Liver (tissue), 9 donors: Measurements from ENCODE around the gene PFAS. TPM values are rescaled to one million over a fixed set of nuclear protein-coding genes. Genes with fewer than 3 reads are reported as not detected.

ENCODE experiments used
- DNase-seq: peaks from one replicate; pipeline ENCODE4 v3.0.0-alpha.2; 2017; ENCODE audit warnings: low spot score
- H3K27ac ChIP-seq, 2 donors: one replicate each; pipeline ENCODE4 v1.7.0; 2013; ENCODE audit warnings: inconsistent platforms in 2 of 2, low read length in 2 of 2, control low read depth in 1 of 2, low read depth in 1 of 2, mild to moderate bottlenecking in 1 of 2
- H3K27me3 ChIP-seq, 4 donors: one replicate each; pipeline versions ENCODE4 v1.6.1 to v1.7.0; 2013; ENCODE audit warnings: low read length in 3 of 4, inconsistent platforms in 1 of 4, mild to moderate bottlenecking in 1 of 4, moderate library complexity in 1 of 4; ENCODE audit not compliant: control insufficient read depth in 4 of 4, insufficient read depth in 4 of 4
- H3K36me3 ChIP-seq, 4 donors: one replicate each; pipeline versions ENCODE4 v1.6.1 to v1.7.0; 2013; ENCODE audit warnings: low read length in 3 of 4, mild to moderate bottlenecking in 3 of 4, low read depth in 1 of 4, moderate library complexity in 1 of 4; ENCODE audit not compliant: control insufficient read depth in 4 of 4, insufficient read depth in 3 of 4
- H3K4me1 ChIP-seq, 4 donors: one replicate each; pipeline versions ENCODE4 v1.6.1 to v1.7.0; 2013; ENCODE audit warnings: low read length in 3 of 4, mild to moderate bottlenecking in 3 of 4, moderate library complexity in 1 of 4; ENCODE audit not compliant: control insufficient read depth in 4 of 4, insufficient read depth in 4 of 4
- H3K4me3 ChIP-seq, 3 donors: one replicate each; pipeline versions ENCODE4 v1.6.1 to v1.7.0; 2013; ENCODE audit warnings: low read length in 3 of 3, control low read depth in 1 of 3, low read depth in 1 of 3, mild to moderate bottlenecking in 1 of 3
- H3K9ac ChIP-seq, 2 donors: one replicate each; pipeline ENCODE4 v1.7.0; 2013; ENCODE audit warnings: low read length in 2 of 2, mild to moderate bottlenecking in 2 of 2, moderate library complexity in 2 of 2, control low read depth in 1 of 2, low read depth in 1 of 2
- H3K9me3 ChIP-seq, 4 donors: one replicate each; pipeline versions ENCODE4 v1.6.1 to v1.7.0; 2013; ENCODE audit warnings: low read length in 3 of 4; ENCODE audit not compliant: control insufficient read depth in 4 of 4
- ATF3 ChIP-seq: IDR thresholded peaks from 2 replicates; pipeline ENCODE4 v1.6.1; 2016; ENCODE audit warnings: antibody characterized with exemption
- FOXA1 ChIP-seq: IDR thresholded peaks from 2 replicates; pipeline ENCODE4 v1.6.1; 2016; ENCODE audit warnings: antibody characterized with exemption
- FOXA2 ChIP-seq: IDR thresholded peaks from 2 replicates; pipeline ENCODE4 v1.6.1; 2016; ENCODE audit warnings: antibody characterized with exemption
- GABPA ChIP-seq, 2 donors: IDR thresholded peaks in 1 of 2; conservative IDR thresholded peaks in 1 of 2; 2 replicates each; pipeline ENCODE4 v1.6.1; 2016; ENCODE audit warnings: antibody characterized with exemption in 2 of 2, mild to moderate bottlenecking in 1 of 2, moderate library complexity in 1 of 2
- HNF4A ChIP-seq, 2 donors: conservative IDR thresholded peaks; 2 replicates each; pipeline ENCODE4 v1.6.1; 2016; ENCODE audit warnings: antibody characterized with exemption in 2 of 2, mild to moderate bottlenecking in 2 of 2
- HNF4G ChIP-seq: IDR thresholded peaks from 2 replicates; pipeline ENCODE4 v1.6.1; 2016; ENCODE audit warnings: antibody characterized with exemption
- JUND ChIP-seq, 2 donors: IDR thresholded peaks; 2 replicates each; pipeline ENCODE4 v1.6.1; 2016; ENCODE audit warnings: antibody characterized with exemption in 2 of 2
- NR2F2 ChIP-seq: IDR thresholded peaks from 2 replicates; pipeline ENCODE4 v1.6.1; 2016; ENCODE audit warnings: antibody characterized with exemption
- RAD21 ChIP-seq, 2 donors: IDR thresholded peaks; 2 replicates each; pipeline ENCODE4 v1.6.1; 2016; ENCODE audit warnings: antibody characterized with exemption in 2 of 2, mild to moderate bottlenecking in 2 of 2
- RXRA ChIP-seq, 2 donors: IDR thresholded peaks; 2 replicates each; pipeline ENCODE4 v1.6.1; 2017 to 2018; ENCODE audit warnings: antibody characterized with exemption in 2 of 2, mild to moderate bottlenecking in 1 of 2
- SP1 ChIP-seq: IDR thresholded peaks from 2 replicates; pipeline ENCODE4 v1.6.1; 2018; ENCODE audit warnings: antibody characterized with exemption, mild to moderate bottlenecking
- TAF1 ChIP-seq: conservative IDR thresholded peaks from 2 replicates; pipeline ENCODE4 v1.6.1; 2016; ENCODE audit warnings: antibody characterized with exemption, mild to moderate bottlenecking
- YY1 ChIP-seq: IDR thresholded peaks from 2 replicates; pipeline ENCODE4 v1.6.1; 2016; ENCODE audit warnings: antibody characterized with exemption, mild to moderate bottlenecking
- WGBS: extraction: QIAGEN DNeasy Blood & Tissue Kit; methylation state at CpG from one replicate; pipeline ENCODE4 v1.1.7; 2013; 5-methylcytosine and 5-hydroxymethylcytosine counted together
- polyA plus RNA-seq, 2 donors: library from polyadenylated mRNA; stranded (reverse) in 1 of 2; unstranded in 1 of 2; fragments of 200-250 nt in 1 of 2; fragments of >200 nt in 1 of 2; fragmentation: Nextera tagmentation in 1 of 2; extraction: Ambion mirVana in 1 of 2; gene quantifications; one replicate each; pipeline versions ENCODE4 v1.2.1 to v1.2.3, GENCODE V29; 2013 to 2015
- total RNA-seq, 2 donors: library from RNA; depleted of rRNA; stranded (reverse); fragments of >200 nt; gene quantifications; one replicate each; pipeline ENCODE4 v1.2.3, GENCODE V29; 2014
- TF ChIP-seq, protein P1 (sequence below): IDR thresholded peaks from 2 replicates; pipeline ENCODE4 v1.6.1; 2016; ENCODE audit warnings: antibody characterized with exemption
- TF ChIP-seq, protein P2 (sequence below): IDR thresholded peaks from 2 replicates; pipeline ENCODE4 v1.6.1; 2016; ENCODE audit warnings: antibody characterized with exemption, mild to moderate bottlenecking
- TF ChIP-seq, protein P3 (sequence below): IDR thresholded peaks from 2 replicates; pipeline ENCODE4 v1.6.1; 2016; ENCODE audit warnings: antibody characterized with exemption
- donor health status: healthy.
- donor health status: healthy.
- donor health status: healthy.
- donor health status: healthy.
- donor health status: healthy.

The PFAS gene
- total and polyA plus RNA-seq, 4 donors = 6.0 to 18.5 (median 10.8) TPM

DNA sequence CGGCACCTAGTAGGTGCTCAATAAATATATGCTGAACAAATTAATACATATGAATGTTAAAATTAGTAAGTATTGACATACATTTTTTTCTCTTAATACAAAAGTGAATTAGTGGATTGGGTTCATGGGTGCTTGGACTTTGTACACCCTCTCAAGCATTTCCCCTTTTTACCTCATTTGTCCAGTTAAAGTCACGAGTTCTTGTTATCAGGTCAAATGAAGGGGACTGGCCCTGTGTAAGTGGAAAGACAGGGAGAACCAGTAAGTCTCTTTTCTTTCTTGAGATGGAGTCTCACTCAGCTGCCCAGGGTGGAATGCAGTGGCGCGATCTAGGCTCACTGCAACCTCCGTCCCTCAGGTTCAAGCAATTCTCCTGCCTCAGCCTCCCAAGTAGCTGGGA, 25.7 kb downstream of the PFAS start:
- Histone ChIP-seq H3K9ac (no peak overlapping the region), H3K9me3 (no peaks in the 10 kb centered on the region), H3K27me3 (no peaks in the 10 kb centered on the region), H3K4me3 (no peak overlapping the region), H3K4me1 (peaks cover 0 to 13% (median 8%) of the 10 kb centered on the region in 4 donors), H3K36me3 (no peaks in the 10 kb centered on the region), H3K27ac (no peak overlapping the region)
- DNase-seq = no peak
- 80% methylated on average over 5 of the region's 5 CpGs for WGBS
- TF ChIP-seq, protein P1, sequence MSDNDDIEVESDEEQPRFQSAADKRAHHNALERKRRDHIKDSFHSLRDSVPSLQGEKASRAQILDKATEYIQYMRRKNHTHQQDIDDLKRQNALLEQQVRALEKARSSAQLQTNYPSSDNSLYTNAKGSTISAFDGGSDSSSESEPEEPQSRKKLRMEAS = no peak
- TF ChIP-seq HNF4A (conservative IDR thresholded peaks at IDR 0.05) = peak in 1 of 2 donors; percentile 61

DNA sequence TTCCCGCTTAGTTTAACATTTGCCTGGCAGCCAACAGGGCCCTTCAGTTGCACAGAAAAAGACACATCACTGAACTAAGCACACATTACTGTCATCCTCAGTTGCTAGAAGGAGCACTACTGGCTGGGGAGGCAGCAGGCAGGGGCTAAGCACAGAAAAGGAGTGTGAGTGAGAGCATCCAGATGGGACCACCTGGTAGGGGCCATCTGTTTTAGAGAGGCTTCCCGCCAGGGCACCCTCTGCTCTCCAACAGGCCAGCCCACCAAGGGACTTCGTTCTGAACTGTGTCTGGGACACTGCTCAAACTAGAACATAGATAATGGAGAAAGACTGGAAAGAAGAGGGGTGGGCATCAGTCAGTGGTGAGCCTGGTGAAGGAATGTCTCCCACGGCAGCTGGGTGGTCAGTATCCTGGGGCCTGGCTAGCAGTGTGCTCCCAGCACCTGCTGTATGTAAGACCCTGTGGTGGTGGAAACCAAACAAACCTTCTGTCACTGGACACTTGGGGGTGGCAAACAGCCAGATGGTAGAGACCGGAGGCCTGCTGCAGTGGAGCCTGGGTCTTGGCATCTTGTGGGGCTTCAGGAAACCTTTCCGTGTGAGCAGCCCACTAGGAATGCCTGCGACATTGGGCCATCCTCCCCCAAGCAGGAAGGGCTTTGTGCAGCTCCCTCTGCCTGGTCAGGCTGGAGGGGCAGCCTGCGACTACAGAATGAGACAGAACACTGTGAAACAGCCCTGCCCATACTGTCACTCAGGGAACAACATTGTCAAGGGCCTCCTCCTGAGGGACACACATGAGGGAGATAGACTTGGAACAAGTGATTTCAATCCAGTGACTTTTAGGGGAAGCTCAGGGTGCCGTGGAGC, 26.6 kb downstream of the PFAS start:
- no peaks in the 10 kb centered on the region for H3K27me3 ChIP-seq
- TF ChIP-seq TAF1 = no peak
- TF ChIP-seq, protein P2, sequence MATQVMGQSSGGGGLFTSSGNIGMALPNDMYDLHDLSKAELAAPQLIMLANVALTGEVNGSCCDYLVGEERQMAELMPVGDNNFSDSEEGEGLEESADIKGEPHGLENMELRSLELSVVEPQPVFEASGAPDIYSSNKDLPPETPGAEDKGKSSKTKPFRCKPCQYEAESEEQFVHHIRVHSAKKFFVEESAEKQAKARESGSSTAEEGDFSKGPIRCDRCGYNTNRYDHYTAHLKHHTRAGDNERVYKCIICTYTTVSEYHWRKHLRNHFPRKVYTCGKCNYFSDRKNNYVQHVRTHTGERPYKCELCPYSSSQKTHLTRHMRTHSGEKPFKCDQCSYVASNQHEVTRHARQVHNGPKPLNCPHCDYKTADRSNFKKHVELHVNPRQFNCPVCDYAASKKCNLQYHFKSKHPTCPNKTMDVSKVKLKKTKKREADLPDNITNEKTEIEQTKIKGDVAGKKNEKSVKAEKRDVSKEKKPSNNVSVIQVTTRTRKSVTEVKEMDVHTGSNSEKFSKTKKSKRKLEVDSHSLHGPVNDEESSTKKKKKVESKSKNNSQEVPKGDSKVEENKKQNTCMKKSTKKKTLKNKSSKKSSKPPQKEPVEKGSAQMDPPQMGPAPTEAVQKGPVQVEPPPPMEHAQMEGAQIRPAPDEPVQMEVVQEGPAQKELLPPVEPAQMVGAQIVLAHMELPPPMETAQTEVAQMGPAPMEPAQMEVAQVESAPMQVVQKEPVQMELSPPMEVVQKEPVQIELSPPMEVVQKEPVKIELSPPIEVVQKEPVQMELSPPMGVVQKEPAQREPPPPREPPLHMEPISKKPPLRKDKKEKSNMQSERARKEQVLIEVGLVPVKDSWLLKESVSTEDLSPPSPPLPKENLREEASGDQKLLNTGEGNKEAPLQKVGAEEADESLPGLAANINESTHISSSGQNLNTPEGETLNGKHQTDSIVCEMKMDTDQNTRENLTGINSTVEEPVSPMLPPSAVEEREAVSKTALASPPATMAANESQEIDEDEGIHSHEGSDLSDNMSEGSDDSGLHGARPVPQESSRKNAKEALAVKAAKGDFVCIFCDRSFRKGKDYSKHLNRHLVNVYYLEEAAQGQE = no peak
- TF ChIP-seq HNF4G = no peak
- no peak for TF ChIP-seq GABPA (IDR thresholded peaks at IDR 0.05 in 1 of 2, conservative IDR thresholded peaks at IDR 0.05 in 1 of 2)
- TF ChIP-seq YY1 = no peak
- TF ChIP-seq ATF3 = no peak
- no peak for TF ChIP-seq HNF4A (conservative IDR thresholded peaks at IDR 0.05)
- no peak for TF ChIP-seq JUND (IDR thresholded peaks at IDR 0.05)
- no peaks in the 10 kb centered on the region for H3K9me3 ChIP-seq
- H3K36me3 ChIP-seq = no peaks in the 10 kb centered on the region
- H3K9ac ChIP-seq = no peak overlapping the region
- H3K27ac ChIP-seq = no peak overlapping the region
- H3K4me1 ChIP-seq = peaks cover 0 to 13% (median 8%) of the 10 kb centered on the region in 4 donors
- no peak overlapping the region for H3K4me3 ChIP-seq
- 88% methylated on average over 9 of the region's 9 CpGs for WGBS
- DNase-seq = no peak

DNA sequence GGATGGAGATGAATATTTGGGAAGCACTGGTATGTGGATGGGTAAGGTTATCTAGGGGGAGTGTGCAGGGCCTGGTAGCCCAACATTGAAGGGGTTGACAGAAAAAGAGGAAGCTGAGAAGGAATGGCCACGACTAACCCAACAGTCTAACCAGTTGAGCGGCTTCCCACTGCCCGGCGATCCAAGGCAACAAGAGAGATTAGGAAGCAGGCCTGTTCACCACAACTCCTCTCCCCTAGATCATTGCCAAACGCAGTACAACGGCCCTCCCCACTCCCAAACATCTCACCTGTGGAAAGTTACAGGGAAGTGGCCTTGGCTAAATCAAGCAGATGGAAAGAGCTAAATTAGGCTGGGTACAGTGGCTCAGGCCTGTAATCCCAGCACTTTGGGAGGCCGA, 28.2 kb downstream of the PFAS start:
- Histone ChIP-seq H3K4me1 (peaks cover 0 to 13% (median 8%) of the 10 kb centered on the region in 4 donors), H3K36me3 (no peaks in the 10 kb centered on the region), H3K9ac (no peak overlapping the region), H3K4me3 (no peak overlapping the region), H3K27me3 (no peaks in the 10 kb centered on the region), H3K9me3 (no peaks in the 10 kb centered on the region), H3K27ac (no peak overlapping the region)
- DNase-seq = no peak
- TF ChIP-seq TAF1 = no peak
- no peak for TF ChIP-seq NR2F2
- TF ChIP-seq RAD21 (IDR thresholded peaks at IDR 0.05) = no peak
- TF ChIP-seq FOXA1 = no peak
- TF ChIP-seq, protein P1 = no peak
- TF ChIP-seq FOXA2 = no peak
- no peak for TF ChIP-seq HNF4A (conservative IDR thresholded peaks at IDR 0.05)
- TF ChIP-seq RXRA (IDR thresholded peaks at IDR 0.05) = no peak
- TF ChIP-seq HNF4G = no peak
- TF ChIP-seq, protein P2 = no peak
- no peak for TF ChIP-seq JUND (IDR thresholded peaks at IDR 0.05)
- TF ChIP-seq ATF3 = no peak
- no peak for TF ChIP-seq SP1
- TF ChIP-seq, protein P3, sequence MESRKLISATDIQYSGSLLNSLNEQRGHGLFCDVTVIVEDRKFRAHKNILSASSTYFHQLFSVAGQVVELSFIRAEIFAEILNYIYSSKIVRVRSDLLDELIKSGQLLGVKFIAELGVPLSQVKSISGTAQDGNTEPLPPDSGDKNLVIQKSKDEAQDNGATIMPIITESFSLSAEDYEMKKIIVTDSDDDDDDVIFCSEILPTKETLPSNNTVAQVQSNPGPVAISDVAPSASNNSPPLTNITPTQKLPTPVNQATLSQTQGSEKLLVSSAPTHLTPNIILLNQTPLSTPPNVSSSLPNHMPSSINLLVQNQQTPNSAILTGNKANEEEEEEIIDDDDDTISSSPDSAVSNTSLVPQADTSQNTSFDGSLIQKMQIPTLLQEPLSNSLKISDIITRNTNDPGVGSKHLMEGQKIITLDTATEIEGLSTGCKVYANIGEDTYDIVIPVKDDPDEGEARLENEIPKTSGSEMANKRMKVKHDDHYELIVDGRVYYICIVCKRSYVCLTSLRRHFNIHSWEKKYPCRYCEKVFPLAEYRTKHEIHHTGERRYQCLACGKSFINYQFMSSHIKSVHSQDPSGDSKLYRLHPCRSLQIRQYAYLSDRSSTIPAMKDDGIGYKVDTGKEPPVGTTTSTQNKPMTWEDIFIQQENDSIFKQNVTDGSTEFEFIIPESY = no peak
- WGBS = 91% methylated on average over 7 of the region's 7 CpGs
